Breast epithelium (tissue), 3 donors: ENCODE results near the gene PCAT7.

Experiments used
- CTCF ChIP-seq, 3 donors: fragments of 450-650 bp; IDR thresholded peaks; one replicate each; pipeline ENCODE4 v1.5.1; 2016 to 2017; ENCODE audit warnings: antibody characterized with exemption in 3 of 3, mild to moderate bottlenecking in 3 of 3, moderate library complexity in 3 of 3
- POLR2A ChIP-seq: fragments of 450-650 bp; IDR thresholded peaks from one replicate; pipeline ENCODE4 v1.6.1; 2016; ENCODE audit warnings: antibody characterized with exemption, mild to moderate bottlenecking, moderate library complexity

GRCh38 chr9:94538908-94539307, 16.0 kb upstream of the PCAT7 start:
- TF ChIP-seq CTCF (IDR thresholded peaks at IDR 0.05), result no peak
- TF ChIP-seq POLR2A, result no peak
